Measurements from ENCODE around the gene HGS. TPM values are rescaled to one million over a fixed set of nuclear protein-coding genes. Genes with fewer than 3 reads are reported as not detected.

HGS gene
- total RNA-seq, 4 donors from 2014 or later = 118 to 186 (median 171) TPM

- TF ChIP-seq CTCF (IDR thresholded peaks at IDR 0.05) = no peak
- no peak for TF ChIP-seq POLR2A (IDR thresholded peaks at IDR 0.05)
- no peaks in the 10 kb centered on the region for H3K36me3 ChIP-seq
- peaks cover 0 to 6% (median 3%) of the 10 kb centered on the region in 4 donors for H3K9me3 ChIP-seq
- DNase-seq = no peak
- peaks cover 0 to 4% of the 10 kb centered on the region in 2 donors for H3K27me3 ChIP-seq
- no peak overlapping the region for H3K4me3 ChIP-seq
- H3K4me1 ChIP-seq = no peaks in the 10 kb centered on the region
- no peak overlapping the region for H3K27ac ChIP-seq
These were observed 36.2 kb upstream of the HGS start for GRCh38 chr17:81647640-81648012.

- H3K9me3 ChIP-seq = peaks cover 0 to 6% (median 3%) of the 10 kb centered on the region in 4 donors
- no peak overlapping the region for H3K4me3 ChIP-seq
- DNase-seq = no peak
- peaks cover 0 to 4% of the 10 kb centered on the region in 2 donors for H3K27me3 ChIP-seq
- TF ChIP-seq CTCF (IDR thresholded peaks at IDR 0.05) (no peak), POLR2A (IDR thresholded peaks at IDR 0.05) (no peak)
- H3K36me3 ChIP-seq = no peaks in the 10 kb centered on the region
- H3K27ac ChIP-seq = no peak overlapping the region
- no peaks in the 10 kb centered on the region for H3K4me1 ChIP-seq
These were observed 35.7 kb upstream of the HGS start for GRCh38 chr17:81648013-81648706.

- H3K4me3 ChIP-seq = no peak overlapping the region
- peaks cover 0 to 4% of the 10 kb centered on the region in 2 donors for H3K27me3 ChIP-seq
- TF ChIP-seq CTCF (IDR thresholded peaks at IDR 0.05) = no peak
- no peak for TF ChIP-seq POLR2A (IDR thresholded peaks at IDR 0.05)
- no peak for DNase-seq
- H3K4me1 ChIP-seq = no peaks in the 10 kb centered on the region
- H3K27ac ChIP-seq = no peak overlapping the region
- peaks cover 0 to 6% (median 3%) of the 10 kb centered on the region in 4 donors for H3K9me3 ChIP-seq
- no peaks in the 10 kb centered on the region for H3K36me3 ChIP-seq
These were observed 35.1 kb upstream of the HGS start for GRCh38 chr17:81648707-81649085.

GRCh38 chr17:81650951-81651350 lies 32.9 kb upstream of the HGS start:
- H3K27me3 ChIP-seq = peaks cover 0 to 4% of the 10 kb centered on the region in 2 donors
- no peaks in the 10 kb centered on the region for H3K36me3 ChIP-seq
- no peak for TF ChIP-seq CTCF (IDR thresholded peaks at IDR 0.05)
- no peak for TF ChIP-seq POLR2A (IDR thresholded peaks at IDR 0.05)

GRCh38 chr17:81651692-81652091 lies 32.1 kb upstream of the HGS start:
- TF ChIP-seq CTCF (IDR thresholded peaks at IDR 0.05) = no peak
- no peak for TF ChIP-seq POLR2A (IDR thresholded peaks at IDR 0.05)
- H3K27me3 ChIP-seq = peaks cover 0 to 4% of the 10 kb centered on the region in 2 donors
- H3K36me3 ChIP-seq = no peaks in the 10 kb centered on the region
- peaks cover 0 to 6% (median 3%) of the 10 kb centered on the region in 4 donors for H3K9me3 ChIP-seq
- no peak overlapping the region for H3K4me3 ChIP-seq
- no peaks in the 10 kb centered on the region for H3K4me1 ChIP-seq
- no peak overlapping the region for H3K27ac ChIP-seq
- DNase-seq = no peak

More at GRCh38 chr17:81650951-81651350, 32.9 kb upstream of the HGS start:
- Histone ChIP-seq H3K4me3 (no peak overlapping the region), H3K27ac (no peak overlapping the region), H3K9me3 (peaks cover 0 to 6% (median 3%) of the 10 kb centered on the region in 4 donors), H3K4me1 (no peaks in the 10 kb centered on the region)
- DNase-seq = no peak

Data from Peyer's patch (tissue), 4 donors.